ENCODE data around the gene KIRREL2. TPM values are rescaled to one million over a fixed set of nuclear protein-coding genes. Genes with fewer than 3 reads are reported as not detected.

Gene KIRREL2
- total and polyA plus RNA-seq, 9 donors, result 0.02 to 0.15 (median 0.08) TPM; not detected in 5

DNA sequence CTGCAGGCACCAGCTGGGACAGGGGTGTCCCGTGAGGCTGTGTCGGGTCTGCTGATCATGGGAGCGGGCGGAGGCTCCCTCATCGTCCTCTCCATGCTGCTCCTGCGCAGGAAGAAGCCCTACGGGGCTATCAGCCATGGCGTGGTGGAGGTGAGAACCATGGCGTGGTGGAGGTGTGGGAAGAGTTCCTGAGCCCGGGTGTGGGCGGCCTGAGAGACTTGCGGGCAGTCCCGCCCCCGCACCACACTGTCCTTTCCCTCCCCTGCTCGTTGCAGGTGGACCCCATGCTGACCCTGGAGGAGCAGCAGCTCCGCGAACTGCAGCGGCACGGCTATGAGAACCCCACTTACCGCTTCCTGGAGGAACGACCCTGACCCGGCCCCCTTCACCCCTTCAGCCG lies 22.4 kb downstream of the KIRREL2 start:
- H3K9me3 ChIP-seq, result no peaks in the 10 kb centered on the region
- DNase-seq, result no peak
- intact Hi-C loops (cut with DNase I), result loop anchor here in 1 of 4 donors (5.0 kb wide), 1 partner anchor 53 kb away; no protein-coding TSS in a partner anchor
- H3K27me3 ChIP-seq, result no peaks in the 10 kb centered on the region
- no peak for TF ChIP-seq POLR2A (IDR thresholded peaks at IDR 0.05)
- TF ChIP-seq, protein P1, sequence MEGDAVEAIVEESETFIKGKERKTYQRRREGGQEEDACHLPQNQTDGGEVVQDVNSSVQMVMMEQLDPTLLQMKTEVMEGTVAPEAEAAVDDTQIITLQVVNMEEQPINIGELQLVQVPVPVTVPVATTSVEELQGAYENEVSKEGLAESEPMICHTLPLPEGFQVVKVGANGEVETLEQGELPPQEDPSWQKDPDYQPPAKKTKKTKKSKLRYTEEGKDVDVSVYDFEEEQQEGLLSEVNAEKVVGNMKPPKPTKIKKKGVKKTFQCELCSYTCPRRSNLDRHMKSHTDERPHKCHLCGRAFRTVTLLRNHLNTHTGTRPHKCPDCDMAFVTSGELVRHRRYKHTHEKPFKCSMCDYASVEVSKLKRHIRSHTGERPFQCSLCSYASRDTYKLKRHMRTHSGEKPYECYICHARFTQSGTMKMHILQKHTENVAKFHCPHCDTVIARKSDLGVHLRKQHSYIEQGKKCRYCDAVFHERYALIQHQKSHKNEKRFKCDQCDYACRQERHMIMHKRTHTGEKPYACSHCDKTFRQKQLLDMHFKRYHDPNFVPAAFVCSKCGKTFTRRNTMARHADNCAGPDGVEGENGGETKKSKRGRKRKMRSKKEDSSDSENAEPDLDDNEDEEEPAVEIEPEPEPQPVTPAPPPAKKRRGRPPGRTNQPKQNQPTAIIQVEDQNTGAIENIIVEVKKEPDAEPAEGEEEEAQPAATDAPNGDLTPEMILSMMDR (IDR thresholded peaks at IDR 0.05), result no peak
- TF ChIP-seq EP300 (IDR thresholded peaks at IDR 0.05), result no peak
- H3K27ac ChIP-seq, result no peak overlapping the region
- 40 to 41% (median 41%) methylated on average over 23 of the region's 23 CpGs for WGBS, 3 donors
- no peaks in the 10 kb centered on the region for H3K36me3 ChIP-seq
- H3K4me3 ChIP-seq, result no peak overlapping the region
- no peaks in the 10 kb centered on the region for H3K4me1 ChIP-seq (ENCODE audit: insufficient read depth)

DNA sequence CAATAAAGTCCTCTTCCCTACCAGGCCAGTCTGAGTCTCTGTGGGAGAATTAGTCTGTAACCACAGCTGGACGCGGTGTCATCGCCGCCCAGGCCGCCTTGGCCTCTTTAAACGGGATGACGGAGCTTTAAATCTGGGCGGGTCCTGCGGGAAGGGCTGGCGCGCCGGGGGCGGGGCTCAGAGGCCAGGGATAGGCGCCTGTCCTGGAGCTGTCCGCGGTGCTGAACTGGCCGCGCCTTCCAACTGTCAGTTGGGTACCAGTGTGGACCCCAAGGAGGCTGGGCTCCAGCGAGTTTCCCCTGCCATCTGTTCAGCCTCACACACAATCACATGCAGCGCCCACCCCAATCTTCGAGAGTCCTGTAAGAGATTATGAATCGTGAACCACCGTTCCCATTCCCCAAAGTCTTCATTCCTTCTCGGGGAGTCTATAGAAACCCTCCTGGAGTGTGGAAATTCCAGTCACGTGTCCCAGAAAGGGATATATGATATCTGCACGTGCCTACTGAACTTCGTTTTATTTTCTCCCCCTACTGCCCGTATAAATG lies 23.1 kb downstream of the KIRREL2 start:
- intact Hi-C loops (cut with DNase I), result loop anchor here (5.0 kb wide), 2 partner anchors 47 to 52 kb away; no protein-coding TSS in a partner anchor
- Histone ChIP-seq H3K4me1 (ENCODE audit: insufficient read depth) (no peaks in the 10 kb centered on the region), H3K36me3 (no peaks in the 10 kb centered on the region), H3K4me3 (no peak overlapping the region), H3K9me3 (no peaks in the 10 kb centered on the region), H3K27me3 (no peaks in the 10 kb centered on the region), H3K27ac (no peak overlapping the region)
- 1 to 4% (median 2%) methylated on average over 28 of the region's 28 CpGs for WGBS, 3 donors
- DNase-seq, result peak; percentile 70 to 90 (median 82)
- TF ChIP-seq POLR2A (IDR thresholded peaks at IDR 0.05) (no peak), EP300 (IDR thresholded peaks at IDR 0.05) (no peak)
- TF ChIP-seq, protein P1 (IDR thresholded peaks at IDR 0.05), result no peak

DNA sequence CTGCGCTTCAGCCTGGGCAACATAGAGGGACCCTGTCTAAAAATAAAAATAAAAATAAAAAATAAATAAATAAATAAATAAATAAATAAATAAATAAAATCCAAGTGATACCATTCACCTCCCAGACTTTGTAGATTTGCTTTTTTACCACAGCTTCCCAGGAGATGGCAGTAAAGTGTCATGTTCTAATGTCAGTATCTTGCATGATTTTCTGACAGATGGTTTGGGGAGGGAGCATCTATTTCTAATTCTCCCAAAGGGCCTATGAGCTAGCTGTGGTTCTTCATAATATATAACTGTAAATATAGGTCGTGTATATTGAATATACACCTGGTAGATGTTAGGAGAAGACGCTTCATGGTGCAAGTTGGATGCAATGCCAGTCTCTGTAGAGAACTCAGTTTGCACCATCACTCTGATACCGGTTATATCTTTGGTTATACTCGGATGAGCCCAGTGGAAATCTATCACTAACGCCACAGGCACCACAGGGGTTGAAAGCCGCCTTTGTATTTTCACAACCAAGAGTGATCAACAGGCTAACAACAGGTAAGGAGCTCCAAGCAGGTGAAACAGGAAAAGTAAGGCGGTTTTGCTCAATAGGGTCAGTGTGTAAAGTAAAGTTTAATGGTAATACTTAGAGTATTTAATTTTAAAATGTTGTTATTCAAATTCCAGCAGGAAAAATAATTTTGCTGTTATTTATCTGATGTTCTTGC lies 25.6 kb downstream of the KIRREL2 start:
- no peak for TF ChIP-seq EP300 (IDR thresholded peaks at IDR 0.05)
- TF ChIP-seq, protein P1 (IDR thresholded peaks at IDR 0.05), result peak in 2 of 3 donors; percentile 22 to 34
- Histone ChIP-seq H3K4me1 (ENCODE audit: insufficient read depth) (no peaks in the 10 kb centered on the region), H3K27me3 (no peaks in the 10 kb centered on the region), H3K27ac (no peak overlapping the region), H3K9me3 (no peaks in the 10 kb centered on the region), H3K36me3 (no peaks in the 10 kb centered on the region), H3K4me3 (no peak overlapping the region)
- 19 to 28% (median 22%) methylated on average over 8 of the region's 8 CpGs for WGBS, 3 donors
- intact Hi-C loops (cut with DNase I), result loop anchor here in 3 of 4 donors (5.0 kb wide), 2 partner anchors 45 to 50 kb away; no protein-coding TSS in a partner anchor
- DNase-seq, result peak in 1 of 5 donors; percentile 42

DNA sequence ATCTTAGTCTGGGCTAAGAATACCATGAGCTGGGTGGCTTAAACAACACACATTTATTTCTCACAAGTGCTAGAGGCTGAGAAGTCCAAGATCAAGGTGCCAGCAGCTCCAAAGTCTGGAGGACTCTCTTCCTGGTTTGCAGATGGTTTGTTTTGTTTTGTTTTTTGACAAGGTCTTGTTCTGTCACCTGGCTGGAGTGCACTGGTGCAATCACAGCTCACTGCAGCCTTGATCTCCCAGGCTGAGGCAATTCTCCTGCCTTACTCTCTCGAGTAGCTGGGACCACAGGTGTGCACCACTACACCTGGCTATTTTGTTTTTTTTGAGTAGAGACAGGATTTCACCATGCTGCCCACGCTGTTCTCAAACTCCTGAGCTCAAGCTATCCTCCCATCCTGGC lies 27.2 kb downstream of the KIRREL2 start:
- H3K9me3 ChIP-seq, result no peaks in the 10 kb centered on the region
- 46 to 61% (median 54%) methylated on average over 2 of the region's 2 CpGs for WGBS, 3 donors
- H3K4me1 ChIP-seq (ENCODE audit: insufficient read depth), result no peaks in the 10 kb centered on the region
- no peak for TF ChIP-seq POLR2A (IDR thresholded peaks at IDR 0.05)
- TF ChIP-seq, protein P1 (IDR thresholded peaks at IDR 0.05), result no peak
- no peak for TF ChIP-seq EP300 (IDR thresholded peaks at IDR 0.05)
- intact Hi-C loops (cut with DNase I), result loop anchor here in 3 of 4 donors (5.0 kb wide), 2 partner anchors 43 to 48 kb away; no protein-coding TSS in a partner anchor
- no peak overlapping the region for H3K4me3 ChIP-seq
- no peak overlapping the region for H3K27ac ChIP-seq
- H3K36me3 ChIP-seq, result no peaks in the 10 kb centered on the region
- no peaks in the 10 kb centered on the region for H3K27me3 ChIP-seq
- DNase-seq, result no peak
